Lung (tissue), 12 donors: ENCODE data around the gene PTGFRN. TPM values are rescaled to one million over a fixed set of nuclear protein-coding genes. Genes with fewer than 3 reads are reported as not detected.

Experiments used
- ATAC-seq: fragments of 200-7000 bp; cut with Tn5 transposase; one replicate; pipeline ENCODE4 v1.9.1; 2020; ENCODE audit warnings: moderate number of reproducible peaks; ENCODE audit not compliant: insufficient read depth, low FRiP score
- DNase-seq, 3 donors: peaks; one replicate each; pipeline ENCODE4 v3.0.0-alpha.2; 2013 to 2017
- H3K27ac ChIP-seq, 2 donors: one replicate each; pipeline ENCODE4 v1.5.1; 2013; ENCODE audit warnings: mild to moderate bottlenecking in 2 of 2, moderate library complexity in 2 of 2, control low read depth in 1 of 2, inconsistent platforms in 1 of 2, low read depth in 1 of 2, low read length in 1 of 2
- H3K27me3 ChIP-seq, 3 donors: one replicate each; pipeline ENCODE4 v1.5.1; 2013; ENCODE audit warnings: low read length in 2 of 3; ENCODE audit not compliant: control insufficient read depth in 3 of 3, insufficient read depth in 3 of 3
- H3K36me3 ChIP-seq, 4 donors: one replicate each; pipeline ENCODE4 v1.5.1; 2013; ENCODE audit warnings: low read length in 4 of 4, mild to moderate bottlenecking in 1 of 4, moderate library complexity in 1 of 4; ENCODE audit not compliant: control insufficient read depth in 4 of 4, insufficient read depth in 4 of 4
- H3K4me1 ChIP-seq, 5 donors: one replicate each; pipeline ENCODE4 v1.5.1; 2013; ENCODE audit warnings: low read length in 5 of 5, mild to moderate bottlenecking in 2 of 5, moderate library complexity in 1 of 5; ENCODE audit not compliant: control insufficient read depth in 5 of 5, insufficient read depth in 5 of 5
- H3K4me3 ChIP-seq: one replicate; pipeline ENCODE4 v1.5.1; 2013; ENCODE audit warnings: mild to moderate bottlenecking, control low read depth, moderate library complexity
- H3K9ac ChIP-seq, 2 donors: one replicate each; pipeline ENCODE4 v1.5.1; 2013; ENCODE audit warnings: low read length in 2 of 2, control low read depth in 1 of 2; ENCODE audit not compliant: insufficient read depth in 1 of 2
- H3K9me3 ChIP-seq, 4 donors: one replicate each; pipeline ENCODE4 v1.5.1; 2013; ENCODE audit warnings: low read length in 3 of 4, mild to moderate bottlenecking in 1 of 4, moderate library complexity in 1 of 4; ENCODE audit not compliant: control insufficient read depth in 4 of 4, insufficient read depth in 3 of 4
- WGBS, 2 donors: extraction: QIAGEN DNeasy Blood & Tissue Kit; methylation state at CpG; one replicate each; pipeline ENCODE4 v1.1.7; 2013; 5-methylcytosine and 5-hydroxymethylcytosine counted together
- polyA plus RNA-seq, 2 donors: library from polyadenylated mRNA; stranded (reverse); fragments of 200-250 nt; gene quantifications; one replicate each; pipeline ENCODE4 v1.2.1, GENCODE V29; 2013
- total RNA-seq, 2 donors: library from RNA; depleted of rRNA in 1 of 2; stranded (reverse); fragments of >200 nt in 1 of 2; gene quantifications; one replicate each; pipeline ENCODE4 v1.2.1, GENCODE V29; 2014 to 2021
- TF ChIP-seq, protein P1 (sequence below): IDR thresholded peaks from 2 replicates; pipeline ENCODE4 v1.5.1; 2012; ENCODE audit warnings: mild to moderate bottlenecking; ENCODE audit errors: control extremely low read depth, extremely low read depth
- donor health status: control.
- donor health status: control.
- donor health status: Bipolar disorder and iron deficiency.
- donor health status: healthy.
- donor health status: DM: yes; HTN: yes; CAD: no.

PTGFRN gene
- total and polyA plus RNA-seq, 4 donors: 8.0 to 51.7 (median 24.9) TPM

DNA sequence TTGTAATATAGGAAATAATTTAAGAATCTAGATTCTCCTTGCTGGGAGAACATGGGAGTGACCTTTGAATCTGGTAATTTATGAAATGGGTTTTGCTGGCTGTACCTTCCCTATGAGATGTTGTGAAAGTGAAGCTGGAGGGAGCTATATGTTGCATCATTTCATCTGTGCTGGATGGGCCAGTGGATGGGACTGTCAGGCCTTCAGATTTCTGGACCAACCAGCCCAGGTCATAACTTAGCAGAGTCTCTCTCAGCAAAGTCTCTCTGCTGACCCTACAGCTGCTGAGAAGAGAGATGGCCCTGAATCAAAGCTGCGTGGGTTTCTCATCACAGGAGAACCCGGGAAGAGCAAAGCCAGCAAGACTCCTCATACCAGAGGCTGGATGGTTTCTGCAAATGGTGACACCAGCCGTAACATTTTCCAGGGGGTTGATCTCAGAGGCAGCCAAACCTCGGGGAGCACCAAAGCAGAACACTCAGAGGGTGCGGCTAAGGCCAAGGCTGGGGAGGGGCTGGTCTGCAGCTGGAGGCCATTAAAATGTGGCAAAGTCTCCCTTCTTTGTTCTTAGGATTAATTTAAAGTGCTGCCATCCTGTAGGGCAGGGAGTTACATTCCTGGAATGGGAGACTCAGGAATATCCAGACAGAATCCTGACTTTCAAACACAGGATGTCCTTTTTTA, 18.2 kb upstream of the PTGFRN start:
- no peaks in the 10 kb centered on the region for H3K36me3 ChIP-seq
- no peaks in the 10 kb centered on the region for H3K9me3 ChIP-seq
- H3K4me3 ChIP-seq: no peak overlapping the region
- TF ChIP-seq, protein P1, sequence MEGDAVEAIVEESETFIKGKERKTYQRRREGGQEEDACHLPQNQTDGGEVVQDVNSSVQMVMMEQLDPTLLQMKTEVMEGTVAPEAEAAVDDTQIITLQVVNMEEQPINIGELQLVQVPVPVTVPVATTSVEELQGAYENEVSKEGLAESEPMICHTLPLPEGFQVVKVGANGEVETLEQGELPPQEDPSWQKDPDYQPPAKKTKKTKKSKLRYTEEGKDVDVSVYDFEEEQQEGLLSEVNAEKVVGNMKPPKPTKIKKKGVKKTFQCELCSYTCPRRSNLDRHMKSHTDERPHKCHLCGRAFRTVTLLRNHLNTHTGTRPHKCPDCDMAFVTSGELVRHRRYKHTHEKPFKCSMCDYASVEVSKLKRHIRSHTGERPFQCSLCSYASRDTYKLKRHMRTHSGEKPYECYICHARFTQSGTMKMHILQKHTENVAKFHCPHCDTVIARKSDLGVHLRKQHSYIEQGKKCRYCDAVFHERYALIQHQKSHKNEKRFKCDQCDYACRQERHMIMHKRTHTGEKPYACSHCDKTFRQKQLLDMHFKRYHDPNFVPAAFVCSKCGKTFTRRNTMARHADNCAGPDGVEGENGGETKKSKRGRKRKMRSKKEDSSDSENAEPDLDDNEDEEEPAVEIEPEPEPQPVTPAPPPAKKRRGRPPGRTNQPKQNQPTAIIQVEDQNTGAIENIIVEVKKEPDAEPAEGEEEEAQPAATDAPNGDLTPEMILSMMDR: no peak
- H3K27me3 ChIP-seq: no peaks in the 10 kb centered on the region
- no peak for ATAC-seq
- no peaks in the 10 kb centered on the region for H3K4me1 ChIP-seq
- WGBS, 2 donors: 84 to 93% methylated on average over 5 of the region's 5 CpGs
- H3K9ac ChIP-seq: no peak overlapping the region
- H3K27ac ChIP-seq: no peak overlapping the region
- DNase-seq: no peak

DNA sequence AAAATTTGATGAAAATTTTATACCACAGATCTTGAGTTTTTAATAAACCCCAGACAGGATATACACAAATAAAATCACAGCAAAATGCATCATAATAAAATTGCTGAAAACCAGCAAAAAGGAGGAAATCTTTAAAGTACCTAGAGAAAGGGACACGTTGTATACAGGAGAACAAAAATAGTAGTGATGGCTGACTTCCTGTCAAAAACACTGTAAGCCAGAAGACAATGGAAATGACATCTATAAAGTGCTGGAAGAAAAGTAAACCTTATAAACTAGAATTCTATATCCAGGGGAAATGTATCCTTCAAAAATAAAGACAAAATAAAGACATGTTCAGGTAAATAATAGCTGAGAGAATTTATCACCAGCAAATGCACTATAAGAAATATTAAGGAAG, 14.6 kb upstream of the PTGFRN start:
- Histone ChIP-seq H3K27ac (no peak overlapping the region), H3K27me3 (no peaks in the 10 kb centered on the region), H3K4me1 (no peaks in the 10 kb centered on the region), H3K4me3 (no peak overlapping the region), H3K9me3 (peaks cover 0 to 2% (median 0%) of the 10 kb centered on the region in 4 donors), H3K9ac (no peak overlapping the region), H3K36me3 (no peaks in the 10 kb centered on the region)
- ATAC-seq: no peak
- WGBS, 2 donors: 48 to 63% methylated on average over 1 of the region's 1 CpG
- TF ChIP-seq, protein P1: no peak
- DNase-seq: no peak

DNA sequence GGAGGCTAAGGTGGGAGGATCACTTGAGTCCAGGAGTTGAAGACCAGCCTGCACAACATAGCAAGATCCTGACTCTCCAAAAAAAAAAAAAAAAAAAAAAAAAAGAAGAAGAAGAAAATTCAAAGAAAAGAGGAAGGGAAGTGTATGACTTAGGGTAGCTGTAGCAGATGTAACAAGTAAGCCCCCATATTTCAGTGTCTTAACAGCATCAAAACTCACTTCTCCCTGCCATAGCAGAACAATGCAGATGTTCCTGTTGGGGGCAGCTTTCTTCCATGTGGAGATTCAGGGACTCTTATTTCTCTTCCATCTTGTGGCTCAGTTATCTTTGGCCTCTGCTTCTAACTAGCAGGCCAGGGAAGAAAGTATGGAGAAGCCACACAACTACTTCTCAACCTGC, 10.2 kb upstream of the PTGFRN start:
- Histone ChIP-seq H3K4me3 (no peak overlapping the region), H3K9me3 (peaks cover 0 to 2% (median 0%) of the 10 kb centered on the region in 4 donors), H3K27me3 (no peaks in the 10 kb centered on the region), H3K36me3 (no peaks in the 10 kb centered on the region), H3K27ac (no peak overlapping the region), H3K9ac (no peak overlapping the region), H3K4me1 (peaks cover 0 to 4% (median 0%) of the 10 kb centered on the region in 5 donors)
- DNase-seq: no peak
- TF ChIP-seq, protein P1: no peak
- ATAC-seq: no peak
